SK-N-SH (cell line): ENCODE results near the gene PHAF1. TPM values are rescaled to one million over a fixed set of nuclear protein-coding genes. Genes with fewer than 3 reads are reported as not detected.

Experiments used
- CTCF ChIA-PET: fragments of 300-600, 350-600 bp; formaldehyde crosslinking; extraction: SDS; loops from one replicate; lab custom pipeline; 2021; lab: Yijun Ruan, JAX
- POLR2A ChIA-PET: fragments of 350-600 bp; sonication (Branson Sonifier 250); formaldehyde crosslinking; extraction: SDS; loops from one replicate; lab custom pipeline; 2020; ENCODE audit warnings: antibody characterized with exemption, inconsistent platforms; lab: Yijun Ruan, JAX
- DNase-seq: peaks from one replicate; pipeline ENCODE4 v3.0.0; 2012
- H2AFZ ChIP-seq: fragments of 200-600 bp; sonication (generic); 2 replicates; pipeline ENCODE4 v1.8.1; 2016; ENCODE audit warnings: antibody characterized with exemption, mild to moderate bottlenecking, low read depth
- H3F3A ChIP-seq: fragments of 200-600 bp; sonication (generic); replicated peaks from 2 replicates; pipeline ENCODE3; 2016; ENCODE audit warnings: antibody characterized with exemption, mild to moderate bottlenecking; ENCODE audit not compliant: insufficient read depth
- H3K27ac ChIP-seq, 2 experiments: fragments of 200-500 bp in 1 of 2; fragments of 200-600 bp in 1 of 2; sonication (Bioruptor generic) in 1 of 2; sonication (generic), shearing (Covaris generic) in 1 of 2; 2 replicates each; pipeline versions ENCODE4 v1.5.1 to v1.6.1; 2014 to 2016; ENCODE audit warnings: low read depth in 2 of 2, inconsistent platforms in 1 of 2, low read length in 1 of 2, mild to moderate bottlenecking in 1 of 2, mixed read lengths in 1 of 2
- H3K27me3 ChIP-seq: fragments of 200-600 bp; sonication (generic), shearing (Covaris generic); 2 replicates; pipeline ENCODE4 v1.6.1; 2016; ENCODE audit warnings: mixed run types; ENCODE audit not compliant: insufficient read depth
- H3K36me3 ChIP-seq, 2 experiments: fragments of 200-500 bp in 1 of 2; fragments of 200-600 bp in 1 of 2; sonication (Bioruptor generic) in 1 of 2; sonication (generic) in 1 of 2; replicated peaks in 1 of 2; 2 replicates each; pipeline versions ENCODE3 to v1.5.1; 2014 to 2016; ENCODE audit warnings: low read length in 1 of 2, mild to moderate bottlenecking in 1 of 2; ENCODE audit not compliant: insufficient read depth in 2 of 2, control insufficient read depth in 1 of 2
- H3K4me1 ChIP-seq, 2 experiments: fragments of 200-500 bp in 1 of 2; fragments of 200-600 bp in 1 of 2; sonication (Bioruptor generic) in 1 of 2; sonication (generic), shearing (Covaris generic) in 1 of 2; 2 replicates each; pipeline versions ENCODE4 v1.5.1 to v1.6.1; 2014 to 2016; ENCODE audit warnings: low read depth in 1 of 2, low read length in 1 of 2, mixed run types in 1 of 2; ENCODE audit not compliant: insufficient read depth in 2 of 2, control insufficient read depth in 1 of 2
- H3K4me2 ChIP-seq: fragments of 200-600 bp; sonication (generic), shearing (Covaris generic); 2 replicates; pipeline ENCODE4 v1.6.1; 2017; ENCODE audit warnings: mixed run types
- H3K4me3 ChIP-seq, 2 experiments: fragments of 200-500 bp in 1 of 2; fragments of 200-600 bp in 1 of 2; sonication (Bioruptor generic) in 1 of 2; sonication (generic), shearing (Covaris generic) in 1 of 2; 2 replicates each; pipeline versions ENCODE4 v1.5.1 to v1.8.1; 2014 to 2016; ENCODE audit warnings: low read depth in 2 of 2, inconsistent platforms in 1 of 2, low read length in 1 of 2, mild to moderate bottlenecking in 1 of 2, mixed read lengths in 1 of 2, moderate library complexity in 1 of 2
- H3K79me2 ChIP-seq: fragments of 200-600 bp; sonication (generic); 2 replicates; pipeline ENCODE4 v1.8.1; 2017; ENCODE audit warnings: mild to moderate bottlenecking; ENCODE audit not compliant: insufficient read depth
- H3K9ac ChIP-seq: fragments of 200-600 bp; sonication (generic); 2 replicates; pipeline ENCODE4 v1.6.1; 2017; ENCODE audit warnings: mixed run types
- H3K9me2 ChIP-seq: fragments of 200-600 bp; sonication (generic); 2 replicates; pipeline ENCODE4 v1.6.1; 2017; ENCODE audit warnings: mixed run types
- H3K9me3 ChIP-seq: fragments of 200-600 bp; sonication (generic); 2 replicates; pipeline ENCODE4 v1.6.1; 2017; ENCODE audit warnings: mixed run types, mild to moderate bottlenecking, moderate library complexity
- H4K20me1 ChIP-seq: fragments of 200-600 bp; sonication (generic); 2 replicates; pipeline ENCODE4 v1.6.1; 2017; ENCODE audit warnings: mild to moderate bottlenecking, mixed run types; ENCODE audit not compliant: insufficient read depth
- EP300 ChIP-seq, 2 experiments: IDR thresholded peaks; 2 replicates each; pipeline versions ENCODE4 v1.4.0 to v1.6.1; 2012; ENCODE audit warnings: borderline replicate concordance in 1 of 2, low read depth in 1 of 2, low read length in 1 of 2
- FOSL2 ChIP-seq: IDR thresholded peaks from 2 replicates; pipeline ENCODE4 v1.4.0; 2012; ENCODE audit warnings: low read depth, mild to moderate bottlenecking, moderate library complexity, borderline replicate concordance
- GATA2 ChIP-seq: sonication (generic); formaldehyde crosslinking; IDR thresholded peaks from 2 replicates; pipeline ENCODE4 v1.5.0; 2020; ENCODE audit warnings: mild to moderate bottlenecking, missing genetic modification reagents
- NRF1 ChIP-seq: IDR thresholded peaks from 2 replicates; pipeline ENCODE4 v1.6.1; 2012; ENCODE audit warnings: low read depth, mild to moderate bottlenecking, low read length
- RCOR1 ChIP-seq: fragments of 150-350 bp; IDR thresholded peaks from 2 replicates; pipeline ENCODE4 v1.6.1; 2017; ENCODE audit warnings: antibody characterized with exemption, low read length
- WGBS: methylation state at CpG from one replicate; pipeline ENCODE4 v1.1.6; 2017; ENCODE audit warnings: low lambda C conversion rate; 5-methylcytosine and 5-hydroxymethylcytosine counted together
- polyA plus RNA-seq, 3 experiments: library from polyadenylated mRNA; depleted of rRNA; stranded (reverse); fragments of >200 nt; gene quantifications; 2 replicates each; pipeline ENCODE4 v1.2.3, GENCODE V29; 2012
- TF ChIP-seq, protein P1 (sequence below): fragments of 150-350 bp; IDR thresholded peaks from 2 replicates; pipeline ENCODE4 v1.6.1; 2017; ENCODE audit warnings: antibody characterized with exemption, low read length, low read depth, borderline replicate concordance
- TF ChIP-seq, protein P2 (sequence below): IDR thresholded peaks from 2 replicates; pipeline ENCODE4 v1.4.0; 2012; ENCODE audit warnings: low read depth, borderline replicate concordance

PHAF1 gene
- polyA plus RNA-seq, 1 of the 3 experiments (the other 2 are of a cell fraction): 17.3 TPM

DNA sequence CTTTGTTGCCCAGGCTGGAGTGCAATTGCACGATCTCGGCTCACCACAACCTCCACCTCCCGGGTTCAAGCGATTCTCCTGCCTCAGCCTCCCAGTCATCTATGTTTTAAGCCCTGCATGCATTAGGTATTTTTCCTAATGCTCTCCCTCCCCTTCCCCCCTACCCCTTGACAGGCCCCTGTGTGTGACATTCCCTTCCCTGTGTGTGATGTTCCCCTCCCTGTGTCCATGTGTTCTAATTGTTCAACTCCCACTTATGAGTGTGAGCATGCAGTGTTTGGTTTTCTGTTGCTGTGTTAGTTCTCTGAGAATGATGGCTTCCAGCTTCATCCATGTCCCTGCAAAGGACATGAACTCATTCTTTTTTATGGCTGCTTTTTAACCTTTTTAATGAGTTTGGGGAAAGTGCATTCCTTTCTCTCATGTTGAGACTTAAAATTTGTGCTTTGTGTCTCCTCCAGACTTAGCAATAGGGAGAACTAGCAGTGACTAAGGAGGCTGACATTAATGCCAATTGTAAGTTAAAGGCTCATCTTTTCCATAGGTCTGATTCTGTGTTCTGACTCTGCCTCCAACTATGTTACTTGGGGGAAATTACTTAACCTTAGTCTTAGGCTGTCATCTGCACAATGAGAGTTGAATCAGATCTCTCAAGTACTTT, 17.7 kb upstream of the PHAF1 start:
- Histone ChIP-seq H3K27me3 (no peaks in the 10 kb centered on the region), H3K4me3 (no peak overlapping the region), H3K9me2 (no peaks in the 10 kb centered on the region), H2AFZ (no peak overlapping the region), H3K9me3 (no peaks in the 10 kb centered on the region), H3K27ac (peak overlapping the region in 1 of 2 experiments; percentile 70; a peak in 2 of 4 replicates), H3K4me2 (peak overlapping the region; percentile 15; the same call in 1 of the 2 replicates), H3K79me2 (peaks cover 84% of the 10 kb centered on the region), H3K36me3 (peaks cover 0 to 34% of the 10 kb centered on the region in 2 experiments), H3F3A (peaks cover 32% of the 10 kb centered on the region), H4K20me1 (peaks cover 10% of the 10 kb centered on the region; the same call in 1 of the 2 replicates), H3K9ac (no peak overlapping the region; the same call in 1 of the 2 replicates), H3K4me1 (peaks cover 19 to 34% of the 10 kb centered on the region in 2 experiments)
- ChIA-PET CTCF (interaction anchor here (1.6 kb wide), 1 partner anchor 138 kb away, joined by 3 read pairs; no protein-coding TSS in a partner anchor), POLR2A (no interaction called here)
- TF ChIP-seq NRF1 (no peak), FOSL2 (peak; percentile 35; the same call in 1 of the 2 replicates)
- no peak for DNase-seq
- 89% methylated on average over 4 of the region's 4 CpGs for WGBS

DNA sequence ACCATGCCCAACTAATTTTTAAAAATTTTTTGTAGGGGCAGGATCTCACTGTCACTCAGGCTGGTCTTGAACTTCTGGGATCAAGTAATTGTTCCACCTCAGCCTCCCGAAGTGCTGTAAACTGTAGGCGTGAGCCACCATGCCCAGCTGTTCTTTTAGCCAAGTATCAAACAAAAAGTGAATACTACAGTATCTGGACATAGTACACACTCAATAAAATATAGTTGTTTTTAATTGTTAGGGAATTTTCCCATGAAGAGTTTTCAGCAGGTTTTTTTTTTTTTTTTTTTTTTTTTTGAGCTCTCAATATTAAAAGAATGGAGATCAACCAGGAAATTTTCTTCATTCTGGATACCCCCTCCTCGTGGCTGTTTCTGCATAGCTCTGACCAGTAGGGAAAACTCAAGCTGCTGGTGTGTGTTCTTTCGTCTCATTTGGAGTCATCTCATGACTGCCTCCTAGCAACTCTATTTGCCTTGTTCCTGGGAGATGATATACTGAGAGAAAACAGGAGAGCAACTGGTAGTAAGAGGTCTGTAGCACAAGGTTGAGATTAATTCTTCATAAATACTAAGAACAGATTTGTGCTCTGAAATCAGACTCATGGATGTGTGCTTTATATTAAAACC, 16.5 kb upstream of the PHAF1 start:
- Histone ChIP-seq H3K9me3 (no peaks in the 10 kb centered on the region), H3K4me1 (peaks cover 10 to 34% of the 10 kb centered on the region in 2 experiments), H3K36me3 (peaks cover 0 to 34% of the 10 kb centered on the region in 2 experiments), H3K4me3 (no peak overlapping the region), H4K20me1 (peaks cover 10% of the 10 kb centered on the region; the same call in 1 of the 2 replicates), H3K9me2 (no peaks in the 10 kb centered on the region), H3K27ac (peak overlapping the region in 1 of 2 experiments; percentile 70; a peak in 2 of 4 replicates), H2AFZ (no peak overlapping the region), H3F3A (peaks cover 32% of the 10 kb centered on the region), H3K27me3 (no peaks in the 10 kb centered on the region), H3K4me2 (no peak overlapping the region), H3K79me2 (peaks cover 86% of the 10 kb centered on the region), H3K9ac (no peak overlapping the region)
- ChIA-PET CTCF (interaction anchor here (1.0 to 1.3 kb wide), 2 partner anchors 11 to 62 kb away, joined by 3 to 4 read pairs; no protein-coding TSS in a partner anchor), POLR2A (interaction anchor here (0.6 to 0.7 kb wide), 2 partner anchors 29 to 298 kb away, joined by 5 read pairs; no protein-coding TSS in a partner anchor)
- TF ChIP-seq, protein P1, sequence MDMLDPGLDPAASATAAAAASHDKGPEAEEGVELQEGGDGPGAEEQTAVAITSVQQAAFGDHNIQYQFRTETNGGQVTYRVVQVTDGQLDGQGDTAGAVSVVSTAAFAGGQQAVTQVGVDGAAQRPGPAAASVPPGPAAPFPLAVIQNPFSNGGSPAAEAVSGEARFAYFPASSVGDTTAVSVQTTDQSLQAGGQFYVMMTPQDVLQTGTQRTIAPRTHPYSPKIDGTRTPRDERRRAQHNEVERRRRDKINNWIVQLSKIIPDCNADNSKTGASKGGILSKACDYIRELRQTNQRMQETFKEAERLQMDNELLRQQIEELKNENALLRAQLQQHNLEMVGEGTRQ: no peak
- DNase-seq: no peak
- 90% methylated on average over 4 of the region's 4 CpGs for WGBS

DNA sequence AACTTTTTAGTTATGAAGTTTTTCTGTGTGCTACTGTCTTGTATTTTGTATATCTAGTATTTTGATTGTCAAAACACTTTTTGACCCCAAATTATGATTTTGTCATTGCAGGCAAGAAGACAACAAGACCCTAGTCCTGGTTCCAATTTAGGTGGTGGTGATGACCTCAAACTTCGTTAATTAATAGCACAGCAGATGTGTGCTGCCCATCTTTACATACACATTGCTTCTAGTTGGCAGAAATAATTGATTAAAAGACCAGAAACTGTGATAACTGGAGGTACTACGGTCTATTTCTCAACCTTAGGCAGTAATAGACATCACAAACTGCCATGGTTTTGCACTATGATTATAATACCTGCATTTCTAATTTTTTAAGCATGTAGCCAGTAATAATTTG, 11.1 kb upstream of the PHAF1 start:
- no peaks in the 10 kb centered on the region for H3K9me3 ChIP-seq
- no peak overlapping the region for H3K4me3 ChIP-seq
- peaks cover 15 to 44% of the 10 kb centered on the region in 2 experiments for H3K36me3 ChIP-seq
- ChIA-PET POLR2A (no interaction called here), CTCF (interaction anchor here (1.1 to 5.3 kb wide), 5 partner anchors 11 to 145 kb away, joined by 3 to 87 read pairs (median 33); partner anchors contain the start of gene CBFB)
- H4K20me1 ChIP-seq: 0 out of 2 replicates have a peak, but pooled peaks cover 3% of the 10 kb centered on the region
- H3K27ac ChIP-seq: peak overlapping the region in 1 of 2 experiments; percentile 7; a peak in 1 of 4 replicates
- no peak overlapping the region for H3K4me2 ChIP-seq
- no peaks in the 10 kb centered on the region for H3K9me2 ChIP-seq
- WGBS: 56% methylated on average over 2 of the region's 2 CpGs
- no peak overlapping the region for H3K9ac ChIP-seq
- no peak overlapping the region for H2AFZ ChIP-seq
- H3K27me3 ChIP-seq: no peaks in the 10 kb centered on the region
- H3K79me2 ChIP-seq: peaks cover 55% of the 10 kb centered on the region
- TF ChIP-seq GATA2 (peak; percentile 14; the same call in 1 of the 2 replicates), EP300 (IDR thresholded peaks at IDR 0.05; ENCODE audit: borderline replicate concordance in 1 of 2, low read depth in 1 of 2, low read length in 1 of 2) (peak in 1 of 2 experiments; percentile 52; a peak in 1 of 4 replicates), RCOR1 (peak; percentile 32; the same call in 1 of the 2 replicates)
- TF ChIP-seq, protein P2, sequence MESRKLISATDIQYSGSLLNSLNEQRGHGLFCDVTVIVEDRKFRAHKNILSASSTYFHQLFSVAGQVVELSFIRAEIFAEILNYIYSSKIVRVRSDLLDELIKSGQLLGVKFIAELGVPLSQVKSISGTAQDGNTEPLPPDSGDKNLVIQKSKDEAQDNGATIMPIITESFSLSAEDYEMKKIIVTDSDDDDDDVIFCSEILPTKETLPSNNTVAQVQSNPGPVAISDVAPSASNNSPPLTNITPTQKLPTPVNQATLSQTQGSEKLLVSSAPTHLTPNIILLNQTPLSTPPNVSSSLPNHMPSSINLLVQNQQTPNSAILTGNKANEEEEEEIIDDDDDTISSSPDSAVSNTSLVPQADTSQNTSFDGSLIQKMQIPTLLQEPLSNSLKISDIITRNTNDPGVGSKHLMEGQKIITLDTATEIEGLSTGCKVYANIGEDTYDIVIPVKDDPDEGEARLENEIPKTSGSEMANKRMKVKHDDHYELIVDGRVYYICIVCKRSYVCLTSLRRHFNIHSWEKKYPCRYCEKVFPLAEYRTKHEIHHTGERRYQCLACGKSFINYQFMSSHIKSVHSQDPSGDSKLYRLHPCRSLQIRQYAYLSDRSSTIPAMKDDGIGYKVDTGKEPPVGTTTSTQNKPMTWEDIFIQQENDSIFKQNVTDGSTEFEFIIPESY: no peak
- H3K4me1 ChIP-seq: no peaks in the 10 kb centered on the region
- H3F3A ChIP-seq: peaks cover 24% of the 10 kb centered on the region
- DNase-seq: peak; percentile 36
